Breast epithelium (tissue), 4 donors: ENCODE data around the gene BRAT1. TPM values are rescaled to one million over a fixed set of nuclear protein-coding genes. Genes with fewer than 3 reads are reported as not detected.

Experiments
- DNase-seq, 2 donors: peaks; one replicate each; pipeline ENCODE4 v3.0.0-alpha.2; 2019; ENCODE audit warnings: low spot score in 2 of 2
- H3K27ac ChIP-seq, 2 donors: fragments of 200-600 bp; sonication (generic) in 1 of 2; one replicate each; pipeline ENCODE4 v1.5.1; 2016 to 2019; ENCODE audit warnings: mild to moderate bottlenecking in 1 of 2
- H3K27me3 ChIP-seq, 2 donors: fragments of 200-600 bp; sonication (generic) in 1 of 2; one replicate each; pipeline versions ENCODE4 v1.5.1 to v1.6.0; 2017 to 2019; ENCODE audit warnings: control low read depth in 1 of 2, mild to moderate bottlenecking in 1 of 2
- H3K36me3 ChIP-seq: fragments of 200-600 bp; one replicate; pipeline ENCODE4 v1.5.1; 2019
- H3K4me1 ChIP-seq, 2 donors: fragments of 200-600 bp; sonication (generic); one replicate each; pipeline ENCODE4 v1.5.1; 2016 to 2019; ENCODE audit warnings: control low read depth in 1 of 2
- H3K4me3 ChIP-seq, 3 donors: fragments of 200-600 bp; sonication (generic); 1 replicate in 2 of 3; 2 replicates in 1 of 3; pipeline ENCODE4 v1.5.1; 2016 to 2019; ENCODE audit warnings: mild to moderate bottlenecking in 3 of 3, moderate library complexity in 2 of 3
- H3K9me3 ChIP-seq, 2 donors: fragments of 200-600 bp; sonication (generic) in 1 of 2; one replicate each; pipeline ENCODE4 v1.5.1; 2016 to 2019; ENCODE audit warnings: control low read depth in 1 of 2
- POLR2A ChIP-seq: fragments of 450-650 bp; IDR thresholded peaks from one replicate; pipeline ENCODE4 v1.6.1; 2016; ENCODE audit warnings: antibody characterized with exemption, mild to moderate bottlenecking, moderate library complexity
- POLR2AphosphoS5 ChIP-seq, 3 donors: sonication (generic); formaldehyde crosslinking; IDR thresholded peaks; one replicate each; pipeline ENCODE4 v1.6.1; 2017; ENCODE audit warnings: antibody characterized with exemption in 3 of 3
- intact Hi-C: fragments of 100-400 bp; cut with DNase I; formaldehyde crosslinking; loops from one replicate; pipeline ENCODE4 v1.15.1; 2023; ENCODE audit warnings: low total_unique reads
- total RNA-seq, 3 donors: library from RNA; depleted of rRNA; stranded (reverse); fragments of >200 nt; gene quantifications; one replicate each; pipeline ENCODE4 v1.1.0, GENCODE V29; 2016
- TF ChIP-seq, protein P1 (sequence below), 3 donors: fragments of 450-650 bp; IDR thresholded peaks; one replicate each; pipeline ENCODE4 v1.5.1; 2016 to 2017; ENCODE audit warnings: antibody characterized with exemption in 3 of 3, mild to moderate bottlenecking in 3 of 3, moderate library complexity in 3 of 3

Gene BRAT1
- total RNA-seq, 3 donors from 2014 or later = 20.8 to 36.4 (median 28.4) TPM

DNA sequence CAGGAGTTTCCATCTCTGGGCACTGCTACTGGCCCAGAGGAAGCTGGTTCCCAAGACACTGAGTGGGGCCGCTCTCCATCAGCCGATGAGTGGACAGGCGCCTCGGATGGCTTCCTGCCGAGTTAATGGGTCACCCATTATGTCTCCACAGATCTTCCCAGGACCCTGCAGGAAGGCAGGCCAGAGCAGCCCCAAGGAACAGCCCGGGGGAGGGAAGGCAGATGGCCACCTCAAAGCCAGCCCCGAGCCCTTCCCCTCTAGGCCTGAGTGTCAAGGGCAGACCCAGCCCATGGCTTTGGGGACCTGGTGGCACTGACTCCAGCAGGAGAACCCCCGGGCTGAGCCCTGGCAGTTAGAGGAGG is 39.1 kb downstream of the BRAT1 start:
- H3K36me3 ChIP-seq = no peaks in the 10 kb centered on the region
- peak overlapping the region; percentile 79 to 91 for H3K27ac ChIP-seq
- no peak for DNase-seq
- no peak overlapping the region for H3K4me3 ChIP-seq
- TF ChIP-seq, protein P1, sequence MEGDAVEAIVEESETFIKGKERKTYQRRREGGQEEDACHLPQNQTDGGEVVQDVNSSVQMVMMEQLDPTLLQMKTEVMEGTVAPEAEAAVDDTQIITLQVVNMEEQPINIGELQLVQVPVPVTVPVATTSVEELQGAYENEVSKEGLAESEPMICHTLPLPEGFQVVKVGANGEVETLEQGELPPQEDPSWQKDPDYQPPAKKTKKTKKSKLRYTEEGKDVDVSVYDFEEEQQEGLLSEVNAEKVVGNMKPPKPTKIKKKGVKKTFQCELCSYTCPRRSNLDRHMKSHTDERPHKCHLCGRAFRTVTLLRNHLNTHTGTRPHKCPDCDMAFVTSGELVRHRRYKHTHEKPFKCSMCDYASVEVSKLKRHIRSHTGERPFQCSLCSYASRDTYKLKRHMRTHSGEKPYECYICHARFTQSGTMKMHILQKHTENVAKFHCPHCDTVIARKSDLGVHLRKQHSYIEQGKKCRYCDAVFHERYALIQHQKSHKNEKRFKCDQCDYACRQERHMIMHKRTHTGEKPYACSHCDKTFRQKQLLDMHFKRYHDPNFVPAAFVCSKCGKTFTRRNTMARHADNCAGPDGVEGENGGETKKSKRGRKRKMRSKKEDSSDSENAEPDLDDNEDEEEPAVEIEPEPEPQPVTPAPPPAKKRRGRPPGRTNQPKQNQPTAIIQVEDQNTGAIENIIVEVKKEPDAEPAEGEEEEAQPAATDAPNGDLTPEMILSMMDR (IDR thresholded peaks at IDR 0.05) = no peak
- no peak for TF ChIP-seq POLR2A
- no peak for TF ChIP-seq POLR2AphosphoS5 (IDR thresholded peaks at IDR 0.05)
- intact Hi-C loops = no loop called here
- no peaks in the 10 kb centered on the region for H3K27me3 ChIP-seq
- H3K4me1 ChIP-seq = peaks cover 19 to 27% of the 10 kb centered on the region in 2 donors
- H3K9me3 ChIP-seq = no peaks in the 10 kb centered on the region

DNA sequence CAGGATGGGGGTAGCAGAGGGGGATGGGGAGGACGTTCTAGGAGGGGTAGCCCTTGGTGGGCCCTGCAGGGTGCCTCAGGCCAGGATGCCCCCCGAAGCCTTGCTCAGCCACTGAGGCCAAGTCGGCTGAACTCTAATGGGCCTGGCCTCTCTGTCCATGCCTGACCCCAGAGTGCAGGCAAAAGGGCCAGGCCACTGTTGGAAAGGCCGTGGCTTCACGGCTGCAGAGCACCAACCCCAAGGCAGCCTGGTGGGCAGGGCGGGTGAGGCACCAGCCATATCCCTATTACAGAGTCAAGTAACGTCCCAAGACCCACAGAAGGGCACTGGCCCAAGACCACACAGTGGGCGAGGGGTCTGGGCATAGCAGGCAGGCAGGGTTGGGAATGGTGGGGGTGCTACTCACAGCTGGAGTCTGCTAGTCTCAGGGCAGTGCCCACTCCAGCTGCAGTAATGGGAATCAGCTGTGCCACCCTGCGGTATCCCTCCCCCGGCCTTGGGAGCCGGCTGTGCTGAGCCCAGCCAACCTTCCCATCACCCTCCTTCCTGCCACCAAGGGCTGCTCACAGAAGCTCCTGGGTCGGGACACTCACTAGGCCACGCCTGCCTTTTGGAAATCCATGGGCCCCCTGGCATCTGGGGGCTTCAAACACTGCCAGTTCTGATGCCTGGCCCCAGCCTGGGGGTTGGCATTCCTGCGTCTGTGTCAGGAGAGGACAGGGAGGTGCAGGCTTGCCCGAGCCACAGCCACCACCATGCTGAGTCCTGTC is 39.7 kb downstream of the BRAT1 start:
- intact Hi-C loops = no loop called here

DNA sequence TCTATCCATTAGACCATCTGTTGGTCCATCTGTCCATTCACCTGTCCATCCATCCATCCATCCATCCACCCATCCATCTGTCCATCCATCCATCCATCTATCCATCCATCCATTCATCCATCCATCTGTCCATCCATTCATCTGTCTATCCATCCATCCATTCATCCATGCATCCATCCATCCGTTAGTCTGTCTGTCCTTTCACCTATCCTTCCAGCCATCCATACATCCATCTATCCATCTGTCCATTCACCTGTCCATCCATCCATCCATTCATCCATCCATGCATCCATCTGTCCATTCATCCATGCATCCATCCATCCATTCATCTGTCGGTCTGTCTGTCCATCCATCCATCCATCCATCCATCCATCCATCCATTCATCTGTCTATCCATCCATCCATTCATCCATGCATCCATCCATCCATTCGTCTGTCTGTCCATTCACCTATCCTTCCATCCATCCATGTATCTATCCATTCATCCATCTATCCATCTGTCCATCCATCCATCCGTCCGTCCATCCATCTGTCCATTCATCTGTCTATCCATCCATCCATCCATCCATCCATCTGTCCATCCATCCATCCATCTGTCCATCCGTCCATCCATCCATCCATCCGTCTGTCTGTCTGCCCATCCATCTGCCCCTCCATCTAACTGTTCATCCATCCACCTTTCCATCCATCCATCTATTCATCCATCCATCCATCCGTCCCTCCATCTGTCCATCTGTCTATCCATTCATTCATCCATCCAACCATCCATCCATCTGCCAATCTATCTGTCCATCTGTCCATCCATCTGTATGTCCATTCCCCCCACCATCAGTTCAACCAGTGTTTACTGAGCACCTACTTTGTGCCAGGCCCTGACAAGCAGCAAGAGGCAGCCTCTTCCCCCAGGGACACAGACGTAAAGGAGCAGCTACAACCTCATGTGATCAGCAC is 40.6 kb downstream of the BRAT1 start:
- Histone ChIP-seq H3K36me3 (no peaks in the 10 kb centered on the region), H3K4me3 (no peak overlapping the region), H3K4me1 (peaks cover 19 to 25% of the 10 kb centered on the region in 2 donors), H3K27ac (no peak overlapping the region), H3K27me3 (no peaks in the 10 kb centered on the region), H3K9me3 (no peaks in the 10 kb centered on the region)
- TF ChIP-seq, protein P1 (IDR thresholded peaks at IDR 0.05) = no peak
- TF ChIP-seq POLR2AphosphoS5 (IDR thresholded peaks at IDR 0.05) (no peak), POLR2A (no peak)
- intact Hi-C loops = no loop called here
- no peak for DNase-seq

More for the DNA sequence above, 39.7 kb downstream of the BRAT1 start:
- no peaks in the 10 kb centered on the region for H3K36me3 ChIP-seq
- TF ChIP-seq, protein P1 (IDR thresholded peaks at IDR 0.05) = no peak
- no peak for TF ChIP-seq POLR2AphosphoS5 (IDR thresholded peaks at IDR 0.05)
- TF ChIP-seq POLR2A = no peak
- H3K27ac ChIP-seq = peak overlapping the region; percentile 79 to 91
- no peaks in the 10 kb centered on the region for H3K27me3 ChIP-seq
- no peak overlapping the region for H3K4me3 ChIP-seq
- no peaks in the 10 kb centered on the region for H3K9me3 ChIP-seq
- DNase-seq = peak in 1 of 2 donors; percentile 71
- peaks cover 19 to 31% of the 10 kb centered on the region in 2 donors for H3K4me1 ChIP-seq

DNA sequence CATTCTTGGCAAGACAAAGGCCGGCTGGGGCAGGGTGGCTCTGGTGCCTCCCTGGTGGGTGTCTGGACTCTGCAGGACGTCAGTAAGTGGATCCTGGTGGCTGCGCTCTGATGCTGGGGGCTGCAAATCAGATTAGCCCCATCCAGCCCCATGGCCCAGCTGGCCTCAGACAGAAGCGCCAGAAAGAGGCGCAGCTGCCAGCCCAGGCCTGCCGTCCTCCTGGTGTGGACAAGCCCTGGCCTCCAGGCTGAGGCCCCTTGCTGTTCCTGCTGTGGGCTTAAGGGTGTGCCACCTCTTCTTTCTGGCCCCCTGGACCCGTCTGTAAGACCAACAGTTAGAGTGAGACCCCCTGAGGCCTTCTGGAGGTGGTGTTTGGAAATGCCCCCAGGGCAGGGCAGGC is 41.6 kb downstream of the BRAT1 start:
- no peaks in the 10 kb centered on the region for H3K36me3 ChIP-seq

More for the DNA sequence above, 41.6 kb downstream of the BRAT1 start:
- H3K4me1 ChIP-seq = peaks cover 20 to 27% of the 10 kb centered on the region in 2 donors
- no peak for TF ChIP-seq POLR2A
- no peak for TF ChIP-seq POLR2AphosphoS5 (IDR thresholded peaks at IDR 0.05)
- TF ChIP-seq, protein P1 (IDR thresholded peaks at IDR 0.05) = no peak
- intact Hi-C loops = no loop called here
- H3K9me3 ChIP-seq = no peaks in the 10 kb centered on the region
- H3K27me3 ChIP-seq = no peaks in the 10 kb centered on the region
- DNase-seq = no peak
- H3K4me3 ChIP-seq = no peak overlapping the region
- peak overlapping the region in 1 of 2 donors; percentile 9 for H3K27ac ChIP-seq
